A549 (cell line): ENCODE measurements around the gene PKNOX1.
"Not testable (repeated sequence)": the region's sequence is repeated elsewhere in the genome, so short reads cannot be mapped to it uniquely, and the experiment has no call there.

ENCODE experiments used
- CBX8 ChIP-seq: fragments of 200-600 bp; sonication (generic); IDR thresholded peaks from 2 replicates; pipeline ENCODE4 v1.6.1; 2016
- CEBPB ChIP-seq, 2 experiments: fragments of >200 bp in 1 of 2; sonication (Bioruptor Twin) in 1 of 2; formaldehyde crosslinking in 1 of 2; IDR thresholded peaks; 2 replicates each; pipeline ENCODE4 v1.6.1; 2012 to 2016
- CTCF ChIP-seq: fragments of >200 bp; sonication (Bioruptor Twin); formaldehyde crosslinking; IDR thresholded peaks from 3 replicates; pipeline ENCODE4 v1.5.1; 2016
- FOSL2 ChIP-seq, 2 experiments: fragments of 450-650 bp in 1 of 2; fragments of >200 bp in 1 of 2; sonication (Bioruptor Twin) in 1 of 2; formaldehyde crosslinking; IDR thresholded peaks; 2 replicates each; pipeline versions ENCODE4 v1.5.0 to v1.6.1; 2016 to 2020; ENCODE audit warnings: mild to moderate bottlenecking in 1 of 2, moderate library complexity in 1 of 2
- POLR2A ChIP-seq: IDR thresholded peaks from 2 replicates; pipeline ENCODE4 v1.6.1; 2012; ENCODE audit warnings: mild to moderate bottlenecking, low read length
- SMC3 ChIP-seq: fragments of >200 bp; sonication (Bioruptor Twin); formaldehyde crosslinking; IDR thresholded peaks from 3 replicates; pipeline ENCODE4 v1.6.1; 2018; ENCODE audit warnings: inconsistent platforms
- TF ChIP-seq, protein P1 (sequence below): fragments of 200-600 bp; sonication (generic); IDR thresholded peaks from 2 replicates; pipeline ENCODE4 v1.6.1; 2016; ENCODE audit warnings: antibody characterized with exemption, mild to moderate bottlenecking, moderate library complexity

GRCh38 chr21:43045876-43046821 lies 71.8 kb downstream of the PKNOX1 start:
- not testable (repeated sequence) for TF ChIP-seq SMC3; CTCF; CEBPB (IDR thresholded peaks at IDR 0.05); CBX8; POLR2A; FOSL2 (IDR thresholded peaks at IDR 0.05); FOSL2 (CRISPR knock-in tag; IDR thresholded peaks at IDR 0.05)
- TF ChIP-seq, protein P1, sequence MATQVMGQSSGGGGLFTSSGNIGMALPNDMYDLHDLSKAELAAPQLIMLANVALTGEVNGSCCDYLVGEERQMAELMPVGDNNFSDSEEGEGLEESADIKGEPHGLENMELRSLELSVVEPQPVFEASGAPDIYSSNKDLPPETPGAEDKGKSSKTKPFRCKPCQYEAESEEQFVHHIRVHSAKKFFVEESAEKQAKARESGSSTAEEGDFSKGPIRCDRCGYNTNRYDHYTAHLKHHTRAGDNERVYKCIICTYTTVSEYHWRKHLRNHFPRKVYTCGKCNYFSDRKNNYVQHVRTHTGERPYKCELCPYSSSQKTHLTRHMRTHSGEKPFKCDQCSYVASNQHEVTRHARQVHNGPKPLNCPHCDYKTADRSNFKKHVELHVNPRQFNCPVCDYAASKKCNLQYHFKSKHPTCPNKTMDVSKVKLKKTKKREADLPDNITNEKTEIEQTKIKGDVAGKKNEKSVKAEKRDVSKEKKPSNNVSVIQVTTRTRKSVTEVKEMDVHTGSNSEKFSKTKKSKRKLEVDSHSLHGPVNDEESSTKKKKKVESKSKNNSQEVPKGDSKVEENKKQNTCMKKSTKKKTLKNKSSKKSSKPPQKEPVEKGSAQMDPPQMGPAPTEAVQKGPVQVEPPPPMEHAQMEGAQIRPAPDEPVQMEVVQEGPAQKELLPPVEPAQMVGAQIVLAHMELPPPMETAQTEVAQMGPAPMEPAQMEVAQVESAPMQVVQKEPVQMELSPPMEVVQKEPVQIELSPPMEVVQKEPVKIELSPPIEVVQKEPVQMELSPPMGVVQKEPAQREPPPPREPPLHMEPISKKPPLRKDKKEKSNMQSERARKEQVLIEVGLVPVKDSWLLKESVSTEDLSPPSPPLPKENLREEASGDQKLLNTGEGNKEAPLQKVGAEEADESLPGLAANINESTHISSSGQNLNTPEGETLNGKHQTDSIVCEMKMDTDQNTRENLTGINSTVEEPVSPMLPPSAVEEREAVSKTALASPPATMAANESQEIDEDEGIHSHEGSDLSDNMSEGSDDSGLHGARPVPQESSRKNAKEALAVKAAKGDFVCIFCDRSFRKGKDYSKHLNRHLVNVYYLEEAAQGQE: not testable (repeated sequence)
